Large intestine (tissue), 3 donors: ENCODE data around the gene FUT2. TPM values are rescaled to one million over a fixed set of nuclear protein-coding genes. Genes with fewer than 3 reads are reported as not detected.
"Not testable (repeated sequence)": the region's sequence is repeated elsewhere in the genome, so short reads cannot be mapped to it uniquely, and the experiment has no call there.

ENCODE experiments used
- DNase-seq, 2 donors: peaks; one replicate each; pipeline versions ENCODE4 v3.0.0 to v3.0.0-alpha.2; 2013
- H3K27ac ChIP-seq: one replicate; pipeline ENCODE4 v1.5.1; 2013; ENCODE audit warnings: low read length
- H3K27me3 ChIP-seq: 2 replicates; pipeline ENCODE4 v1.6.1; 2013; ENCODE audit warnings: low read length; ENCODE audit not compliant: control insufficient read depth, insufficient read depth
- H3K36me3 ChIP-seq: 2 replicates; pipeline ENCODE4 v1.6.1; 2013; ENCODE audit warnings: low read length; ENCODE audit not compliant: control insufficient read depth, insufficient read depth
- H3K4me1 ChIP-seq: one replicate; pipeline ENCODE4 v1.6.1; 2013; ENCODE audit warnings: low read length; ENCODE audit not compliant: control insufficient read depth, insufficient read depth
- H3K4me3 ChIP-seq: one replicate; pipeline ENCODE4 v1.5.1; 2013; ENCODE audit warnings: low read length
- H3K9me3 ChIP-seq: one replicate; pipeline ENCODE4 v1.6.1; 2013; ENCODE audit warnings: mild to moderate bottlenecking, low read depth, low read length, moderate library complexity; ENCODE audit not compliant: control insufficient read depth
- WGBS: methylation state at CpG from one replicate; pipeline ENCODE4 v1.1.5; 2013; ENCODE audit warnings: low lambda C conversion rate; ENCODE audit not compliant: insufficient coverage; 5-methylcytosine and 5-hydroxymethylcytosine counted together
- polyA plus RNA-seq: library from polyadenylated mRNA; unstranded; fragments of 120-200 nt; gene quantifications from one replicate; pipeline ENCODE4 v1.2.1, GENCODE V29; 2013

The FUT2 gene
- polyA plus RNA-seq, 1 donor: 105 TPM

GRCh38 chr19:48678201-48678600, 17.6 kb upstream of the FUT2 start:
- WGBS: no CpG with 5 or more reads among the region's 4 CpGs
- no peaks in the 10 kb centered on the region for H3K27me3 ChIP-seq
- peaks cover 4% of the 10 kb centered on the region for H3K9me3 ChIP-seq
- H3K4me3 ChIP-seq: no peak overlapping the region
- peak; percentile 90 to 95 for DNase-seq
- H3K27ac ChIP-seq: peak overlapping the region; percentile 85
- no peaks in the 10 kb centered on the region for H3K36me3 ChIP-seq
- H3K4me1 ChIP-seq: peaks cover 36% of the 10 kb centered on the region

- not testable (repeated sequence) for H3K27ac ChIP-seq, DNase-seq, H3K4me3 ChIP-seq, H3K27me3 ChIP-seq, H3K36me3 ChIP-seq, H3K9me3 ChIP-seq
- peaks cover 45% of the 10 kb centered on the region for H3K4me1 ChIP-seq
- WGBS: no CpG with 5 or more reads among the region's 19 CpGs
These were observed 15.8 kb upstream of the FUT2 start for GRCh38 chr19:48680006-48680405.

- H3K9me3 ChIP-seq: peaks cover 4% of the 10 kb centered on the region
- H3K27me3 ChIP-seq: no peaks in the 10 kb centered on the region
- no CpG with 5 or more reads among the region's 45 CpGs for WGBS
- peaks cover 49% of the 10 kb centered on the region for H3K4me1 ChIP-seq
- no peaks in the 10 kb centered on the region for H3K36me3 ChIP-seq
- H3K27ac ChIP-seq: no peak overlapping the region
- no peak for DNase-seq
- no peak overlapping the region for H3K4me3 ChIP-seq
These were observed 15.2 kb upstream of the FUT2 start for GRCh38 chr19:48680436-48681126.

- Histone ChIP-seq H3K27me3 (no peaks in the 10 kb centered on the region), H3K4me3 (no peak overlapping the region), H3K27ac (no peak overlapping the region), H3K36me3 (no peaks in the 10 kb centered on the region), H3K4me1 (peaks cover 46% of the 10 kb centered on the region), H3K9me3 (peaks cover 4% of the 10 kb centered on the region)
- WGBS: no CpG with 5 or more reads among the region's 7 CpGs
- no peak for DNase-seq
These were observed 14.7 kb upstream of the FUT2 start for GRCh38 chr19:48681127-48681470.

GRCh38 chr19:48683349-48683748, 12.4 kb upstream of the FUT2 start:
- WGBS: no CpG with 5 or more reads among the region's 11 CpGs
- no peak for DNase-seq

GRCh38 chr19:48685583-48685982, 10.2 kb upstream of the FUT2 start:
- peak; percentile 42 to 67 for DNase-seq
- Histone ChIP-seq H3K27ac (peak overlapping the region; percentile 42), H3K4me3 (no peak overlapping the region), H3K36me3 (no peaks in the 10 kb centered on the region), H3K27me3 (no peaks in the 10 kb centered on the region), H3K4me1 (peaks cover 39% of the 10 kb centered on the region), H3K9me3 (peaks cover 1% of the 10 kb centered on the region)
- WGBS: no CpG with 5 or more reads among the region's 9 CpGs

More at GRCh38 chr19:48683349-48683748, 12.4 kb upstream of the FUT2 start:
- Histone ChIP-seq H3K36me3 (no peaks in the 10 kb centered on the region), H3K27ac (no peak overlapping the region), H3K4me3 (no peak overlapping the region), H3K27me3 (no peaks in the 10 kb centered on the region), H3K4me1 (peaks cover 42% of the 10 kb centered on the region), H3K9me3 (peaks cover 4% of the 10 kb centered on the region)

GRCh38 chr19:48686088-48686487, 9.7 kb upstream of the FUT2 start:
- Histone ChIP-seq H3K4me1 (peaks cover 39% of the 10 kb centered on the region), H3K9me3 (no peaks in the 10 kb centered on the region), H3K4me3 (no peak overlapping the region), H3K27me3 (no peaks in the 10 kb centered on the region), H3K36me3 (no peaks in the 10 kb centered on the region), H3K27ac (no peak overlapping the region)
- 90% methylated on average over 2 of the region's 3 CpGs for WGBS
- no peak for DNase-seq

GRCh38 chr19:48686637-48687036, 9.1 kb upstream of the FUT2 start:
- Histone ChIP-seq H3K27ac (peak overlapping the region; percentile 91), H3K4me1 (peaks cover 39% of the 10 kb centered on the region)
- not testable (repeated sequence) for DNase-seq, H3K9me3 ChIP-seq, H3K36me3 ChIP-seq, H3K4me3 ChIP-seq, H3K27me3 ChIP-seq
- WGBS: no CpG with 5 or more reads among the region's 7 CpGs

GRCh38 chr19:48687776-48688175, 8.0 kb upstream of the FUT2 start:
- no CpG with 5 or more reads among the region's 3 CpGs for whole genome bisulfite sequencing
- Histone ChIP-seq H3K27ac (peak overlapping the region; percentile 91), H3K4me1 (peaks cover 39% of the 10 kb centered on the region), H3K4me3 (no peak overlapping the region), H3K9me3 (no peaks in the 10 kb centered on the region), H3K27me3 (no peaks in the 10 kb centered on the region), H3K36me3 (no peaks in the 10 kb centered on the region)
- peak; percentile 56 to 82 for DNase-seq

GRCh38 chr19:48689449-48689848, 6.3 kb upstream of the FUT2 start:
- H3K9me3 ChIP-seq: peaks cover 8% of the 10 kb centered on the region
- DNase-seq: no peak
- peaks cover 36% of the 10 kb centered on the region for H3K4me1 ChIP-seq
- H3K36me3 ChIP-seq: no peaks in the 10 kb centered on the region
- H3K27ac ChIP-seq: no peak overlapping the region
- no CpG with 5 or more reads among the region's 7 CpGs for WGBS
- H3K4me3 ChIP-seq: no peak overlapping the region
- H3K27me3 ChIP-seq: no peaks in the 10 kb centered on the region

- H3K27me3 ChIP-seq, H3K9me3 ChIP-seq, H3K27ac ChIP-seq, DNase-seq, H3K36me3 ChIP-seq, H3K4me3 ChIP-seq: not testable (repeated sequence)
- WGBS: no CpG with 5 or more reads among the region's 9 CpGs
- peaks cover 19% of the 10 kb centered on the region for H3K4me1 ChIP-seq
These were observed 2.1 kb upstream of the FUT2 start for GRCh38 chr19:48693629-48694028.
